ENCODE results near the gene TPK1.
"Not testable (repeated sequence)": the region's sequence is repeated elsewhere in the genome, so short reads cannot be mapped to it uniquely, and the experiment has no call there.

The TPK1 gene

DNA sequence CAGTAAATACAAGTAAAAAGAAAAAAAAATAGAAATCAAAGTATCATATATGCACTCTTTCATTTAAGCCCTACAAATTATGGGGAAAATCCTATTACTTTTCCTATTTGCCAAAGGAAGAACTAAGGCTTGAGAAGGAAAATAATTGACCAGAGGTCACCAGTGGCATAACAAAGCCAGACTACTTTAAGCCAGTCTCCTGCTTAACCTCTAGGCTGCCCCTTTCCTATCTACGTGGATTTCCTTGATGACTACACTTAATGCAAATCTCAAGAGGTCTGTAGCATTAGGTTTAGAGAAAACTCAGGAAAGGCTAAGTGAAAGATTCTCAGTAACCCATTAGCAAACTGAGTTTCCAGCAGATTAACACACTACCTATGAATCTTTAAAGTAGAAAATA is 49.8 kb downstream of the TPK1 start:
- POLR2A ChIA-PET = no interaction called here
- H3K4me3 ChIP-seq (ENCODE audit: low read depth, low read length) = no peak overlapping the region
- TF ChIP-seq, protein P1, sequence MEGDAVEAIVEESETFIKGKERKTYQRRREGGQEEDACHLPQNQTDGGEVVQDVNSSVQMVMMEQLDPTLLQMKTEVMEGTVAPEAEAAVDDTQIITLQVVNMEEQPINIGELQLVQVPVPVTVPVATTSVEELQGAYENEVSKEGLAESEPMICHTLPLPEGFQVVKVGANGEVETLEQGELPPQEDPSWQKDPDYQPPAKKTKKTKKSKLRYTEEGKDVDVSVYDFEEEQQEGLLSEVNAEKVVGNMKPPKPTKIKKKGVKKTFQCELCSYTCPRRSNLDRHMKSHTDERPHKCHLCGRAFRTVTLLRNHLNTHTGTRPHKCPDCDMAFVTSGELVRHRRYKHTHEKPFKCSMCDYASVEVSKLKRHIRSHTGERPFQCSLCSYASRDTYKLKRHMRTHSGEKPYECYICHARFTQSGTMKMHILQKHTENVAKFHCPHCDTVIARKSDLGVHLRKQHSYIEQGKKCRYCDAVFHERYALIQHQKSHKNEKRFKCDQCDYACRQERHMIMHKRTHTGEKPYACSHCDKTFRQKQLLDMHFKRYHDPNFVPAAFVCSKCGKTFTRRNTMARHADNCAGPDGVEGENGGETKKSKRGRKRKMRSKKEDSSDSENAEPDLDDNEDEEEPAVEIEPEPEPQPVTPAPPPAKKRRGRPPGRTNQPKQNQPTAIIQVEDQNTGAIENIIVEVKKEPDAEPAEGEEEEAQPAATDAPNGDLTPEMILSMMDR (IDR thresholded peaks at IDR 0.05; ENCODE audit: insufficient read depth, low read length, missing control alignments) = no peak
- no peak for DNase-seq (ENCODE audit: low read depth, low spot score)
- CTCF ChIA-PET = no interaction called here

DNA sequence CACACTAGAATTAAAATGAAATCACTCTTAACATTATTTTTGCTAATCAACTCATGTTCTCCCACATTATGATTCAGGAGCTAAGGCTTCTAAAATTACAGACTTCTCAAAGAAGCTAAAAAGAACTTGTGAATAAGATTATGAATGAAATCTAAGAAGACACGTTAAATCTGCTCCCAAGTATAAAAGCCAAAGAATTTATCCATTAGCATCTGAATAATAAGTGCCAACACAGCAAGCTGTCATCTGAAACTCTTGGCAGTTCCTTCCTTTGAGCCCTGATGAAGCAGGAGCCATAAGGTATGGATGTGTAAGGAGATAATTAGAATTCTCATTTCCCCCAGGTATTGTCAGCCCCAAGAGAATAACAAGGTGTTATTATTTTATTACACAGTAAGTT is 50.3 kb downstream of the TPK1 start:
- TF ChIP-seq, protein P1 (IDR thresholded peaks at IDR 0.05; ENCODE audit: insufficient read depth, low read length, missing control alignments) = no peak
- ChIA-PET CTCF (no interaction called here), POLR2A (no interaction called here)
- DNase-seq (ENCODE audit: low read depth, low spot score) = no peak
- H3K4me3 ChIP-seq (ENCODE audit: low read depth, low read length) = no peak overlapping the region

DNA sequence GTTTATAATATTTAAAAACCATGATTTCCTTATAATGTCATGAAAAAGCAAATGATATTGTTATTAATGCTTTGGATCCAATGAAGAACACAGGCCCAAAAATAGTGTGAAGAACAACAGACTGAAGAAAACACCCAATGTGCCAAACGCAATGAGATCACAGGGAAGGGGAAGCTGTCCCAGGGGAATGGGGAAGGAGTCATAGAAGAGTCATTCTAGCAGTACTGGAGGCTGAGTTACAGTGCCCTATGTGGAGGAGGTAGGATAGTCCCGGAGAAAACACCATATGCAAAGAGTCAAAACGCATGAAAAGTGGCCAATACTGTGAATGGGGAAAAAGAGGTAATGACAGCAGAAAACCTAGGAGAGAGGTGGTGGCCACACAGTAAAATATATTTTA is 50.9 kb downstream of the TPK1 start:
- no peak overlapping the region for H3K4me3 ChIP-seq (ENCODE audit: low read depth, low read length)
- POLR2A ChIA-PET = no interaction called here
- TF ChIP-seq, protein P1 (IDR thresholded peaks at IDR 0.05; ENCODE audit: insufficient read depth, low read length, missing control alignments) = no peak
- no peak for DNase-seq (ENCODE audit: low read depth, low spot score)
- CTCF ChIA-PET = no interaction called here

DNA sequence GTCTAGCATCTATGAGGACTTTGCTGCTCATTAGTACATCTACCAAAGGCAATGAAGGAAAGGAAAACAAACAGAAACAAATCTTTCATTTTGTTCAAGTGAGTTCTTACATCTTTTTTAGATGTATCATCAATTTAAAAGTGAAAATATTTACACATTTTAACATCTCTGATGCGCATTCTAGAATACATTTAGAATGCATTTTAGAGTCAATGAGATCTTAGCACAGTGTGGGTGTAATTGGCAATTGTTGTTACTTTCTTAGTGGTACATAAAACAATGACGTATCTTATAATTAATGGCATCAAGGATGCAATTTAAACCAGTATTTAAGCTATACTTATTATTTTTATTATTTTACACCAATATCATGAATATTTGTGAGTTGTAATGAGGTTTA is 51.4 kb downstream of the TPK1 start:
- CTCF ChIA-PET = no interaction called here
- no peak overlapping the region for H3K4me3 ChIP-seq (ENCODE audit: low read depth, low read length)
- POLR2A ChIA-PET = no interaction called here
- TF ChIP-seq, protein P1 (IDR thresholded peaks at IDR 0.05; ENCODE audit: insufficient read depth, low read length, missing control alignments) = no peak
- DNase-seq (ENCODE audit: low read depth, low spot score) = no peak

DNA sequence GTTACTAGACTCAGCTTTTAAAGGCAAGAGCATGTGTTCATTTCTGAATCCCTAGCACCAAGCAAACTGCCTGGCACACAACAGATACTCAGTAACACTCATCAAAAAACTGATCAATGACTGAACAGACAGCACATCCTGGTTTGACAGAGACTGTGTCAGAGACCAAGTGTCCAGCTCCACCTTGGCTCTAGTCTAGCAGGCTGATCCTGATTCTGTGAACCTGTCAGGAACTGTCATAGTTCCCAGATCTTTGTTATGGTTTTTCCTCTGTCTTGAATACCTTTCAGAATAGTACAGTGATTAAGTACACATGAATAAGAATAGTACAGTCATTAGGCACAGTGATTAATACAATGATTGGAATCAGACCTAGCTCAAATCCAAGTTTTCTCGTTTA is 53.0 kb downstream of the TPK1 start:
- CTCF ChIA-PET = no interaction called here
- TF ChIP-seq, protein P1 (IDR thresholded peaks at IDR 0.05; ENCODE audit: insufficient read depth, low read length, missing control alignments) = no peak
- DNase-seq (ENCODE audit: low read depth, low spot score) = no peak
- H3K4me3 ChIP-seq (ENCODE audit: low read depth, low read length) = no peak overlapping the region
- POLR2A ChIA-PET = no interaction called here

DNA sequence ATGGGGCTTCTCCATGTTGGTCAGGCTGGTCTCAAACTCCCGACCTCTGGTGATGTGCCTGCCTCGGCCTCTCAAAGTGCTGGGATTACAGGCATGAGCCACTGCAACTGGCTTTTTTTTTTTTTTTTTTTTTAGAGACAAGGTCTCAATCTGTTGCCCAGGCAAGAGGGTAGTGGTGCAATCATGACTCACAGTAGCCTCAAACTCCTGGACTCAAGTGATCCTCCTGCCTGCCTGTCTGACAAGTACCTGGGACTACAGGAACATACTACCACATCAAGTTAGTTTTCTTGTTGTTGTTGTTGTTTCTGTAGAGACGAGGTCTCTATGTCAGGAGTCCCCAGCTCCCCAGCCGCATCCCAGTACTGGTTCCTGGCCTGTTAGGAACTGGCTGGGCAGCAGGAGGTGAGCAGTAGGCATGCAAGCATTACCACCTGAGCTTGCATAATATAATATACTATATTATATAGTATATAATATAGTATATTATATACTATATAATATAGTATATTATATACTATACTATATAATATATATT is 55.7 kb downstream of the TPK1 start:
- ChIA-PET CTCF (no interaction called here), POLR2A (no interaction called here)
- TF ChIP-seq, protein P1 (IDR thresholded peaks at IDR 0.05; ENCODE audit: insufficient read depth, low read length, missing control alignments) = no peak
- DNase-seq (ENCODE audit: low read depth, low spot score) = no peak
- no peak overlapping the region for H3K4me3 ChIP-seq (ENCODE audit: low read depth, low read length)

DNA sequence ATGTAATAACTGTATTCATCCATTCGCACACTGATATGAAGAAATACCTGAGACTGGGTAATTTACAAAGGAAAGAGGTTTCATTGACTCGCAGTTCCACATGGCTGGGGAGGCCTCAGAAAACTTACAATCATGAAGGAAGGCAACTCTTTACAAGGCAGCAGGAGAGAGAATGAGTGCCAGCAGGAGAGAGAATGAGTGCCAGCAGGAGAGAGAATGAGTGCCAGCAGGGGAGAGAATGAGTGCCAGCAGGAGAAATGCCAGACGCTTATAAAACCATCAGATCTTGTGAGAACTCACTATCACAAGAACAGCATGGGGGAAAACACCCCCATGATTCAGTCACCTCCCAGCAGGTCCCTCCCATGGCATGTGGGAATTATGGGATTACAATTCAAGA is 58.0 kb downstream of the TPK1 start:
- H3K4me3 ChIP-seq (ENCODE audit: low read depth, low read length); DNase-seq (ENCODE audit: low read depth, low spot score); POLR2A ChIA-PET; CTCF ChIA-PET: not testable (repeated sequence)
